AG09319 (cell line): ENCODE results near the gene FGF18.

ENCODE experiments used
- DNase-seq: peaks from one replicate; pipeline ENCODE4 v3.0.0-alpha.2; 2010; ENCODE audit warnings: low read depth; ENCODE audit errors: extremely low read depth
- CTCF ChIP-seq: IDR thresholded peaks from 2 replicates; pipeline ENCODE4 v1.5.1; 2011; ENCODE audit warnings: low read depth, mild to moderate bottlenecking, inconsistent platforms, low read length, moderate library complexity

Gene FGF18

GRCh38 chr5:171416160-171417049, 3.0 kb upstream of the FGF18 start:
- no peak for TF ChIP-seq CTCF
- no peak for DNase-seq

GRCh38 chr5:171418316-171418981, 998 bp upstream of the FGF18 start:
- peak; percentile 89 for TF ChIP-seq CTCF
- DNase-seq, result peak; percentile 65

GRCh38 chr5:171419688-171420430, 412 bp downstream of the FGF18 start:
- no peak for DNase-seq
- no peak for TF ChIP-seq CTCF

GRCh38 chr5:171420431-171421241, 1.2 kb downstream of the FGF18 start:
- peak; percentile 71 for DNase-seq
- TF ChIP-seq CTCF, result no peak

GRCh38 chr5:171421331-171422262, 2.1 kb downstream of the FGF18 start:
- no peak for TF ChIP-seq CTCF
- no peak for DNase-seq

GRCh38 chr5:171422495-171422894, 3.0 kb downstream of the FGF18 start:
- no peak for DNase-seq
- no peak for TF ChIP-seq CTCF
